A375 (cell line): ENCODE measurements around the gene SOX1. TPM values are rescaled to one million over a fixed set of nuclear protein-coding genes. Genes with fewer than 3 reads are reported as not detected.

Experiments used
- small RNA-seq: library from RNA; depleted of rRNA; stranded (forward); fragments of <200 nt; gene quantifications from one replicate; pipeline ENCODE3, GENCODE V24; 2014
- total RNA-seq: library from RNA; depleted of rRNA; stranded (reverse); fragments of >200 nt; shearing (Covaris generic); gene quantifications from 2 replicates; pipeline ENCODE4 v1.2.3, GENCODE V29; 2014; rRNA removed

SOX1 gene
- total RNA-seq, result not detected in 2 replicates

GRCh38 chr13:112067116-112067741, at the start of gene SOX1:
SOX1 (plus strand) TSS chr13:112067149; CDS start chr13:112067659, 510 bp downstream.

Small RNA genes lying within 50 kb of the gene (small RNA-seq; reads per million reads assigned to genes)
- 0.75 reads per million, percentile 44 among the genes with 10 or more reads in this experiment for gene RF00287
